CD14-positive monocyte (primary cell): Measurements from ENCODE around the gene RNF5. TPM values are rescaled to one million over a fixed set of nuclear protein-coding genes. Genes with fewer than 3 reads are reported as not detected.

ENCODE experiments used
- DNase-seq, 3 donors: peaks; one replicate each; pipeline ENCODE4 v3.0.0-alpha.2; 2011 to 2022
- H2AFZ ChIP-seq: 2 replicates; pipeline ENCODE4 v1.6.0; 2012; ENCODE audit warnings: mild to moderate bottlenecking, low read depth, low read length, inconsistent platforms; ENCODE audit not compliant: insufficient read depth, poor library complexity, severe bottlenecking
- H3K27ac ChIP-seq, 2 donors: 1 replicate in 1 of 2; 2 replicates in 1 of 2; pipeline ENCODE4 v1.5.1; 2012 to 2013; ENCODE audit warnings: low read length in 2 of 2, control low read depth in 1 of 2, inconsistent platforms in 1 of 2, low read depth in 1 of 2, mild to moderate bottlenecking in 1 of 2
- H3K27me3 ChIP-seq, 2 donors: one replicate each; pipeline versions ENCODE4 v1.6.0 to v1.6.1; 2011 to 2013; ENCODE audit warnings: low read length in 2 of 2; ENCODE audit not compliant: control insufficient read depth in 2 of 2, insufficient read depth in 2 of 2
- H3K36me3 ChIP-seq, 2 donors: replicated peaks in 1 of 2; 1 replicate in 1 of 2; 2 replicates in 1 of 2; pipeline versions ENCODE4 v1.5.1 to v1.6.1; 2012 to 2013; ENCODE audit warnings: low read length in 2 of 2, control low read depth in 1 of 2, inconsistent platforms in 1 of 2, mild to moderate bottlenecking in 1 of 2; ENCODE audit not compliant: insufficient read depth in 2 of 2, control insufficient read depth in 1 of 2
- H3K4me1 ChIP-seq, 2 donors: 1 replicate in 1 of 2; 2 replicates in 1 of 2; pipeline versions ENCODE4 v1.5.1 to v1.6.1; 2012 to 2013; ENCODE audit warnings: low read length in 2 of 2, control low read depth in 1 of 2, inconsistent platforms in 1 of 2, mild to moderate bottlenecking in 1 of 2, moderate library complexity in 1 of 2; ENCODE audit not compliant: insufficient read depth in 2 of 2, control insufficient read depth in 1 of 2
- H3K4me2 ChIP-seq: replicated peaks from 2 replicates; pipeline ENCODE3; 2012; ENCODE audit warnings: low read length, moderate library complexity, mild to moderate bottlenecking; ENCODE audit not compliant: poor library complexity, severe bottlenecking; ENCODE audit errors: extremely low read depth
- H3K4me3 ChIP-seq, 3 experiments: fragments of 200-600 bp in 1 of 3; sonication (generic) in 1 of 3; replicated peaks in 1 of 3; 1 replicate in 2 of 3; 2 replicates in 1 of 3; pipeline ENCODE4 v1.5.1; 2011 to 2013; ENCODE audit warnings: low read length in 3 of 3, mild to moderate bottlenecking in 3 of 3, control low read depth in 2 of 3, low read depth in 2 of 3, inconsistent platforms in 1 of 3, moderate library complexity in 1 of 3
- H3K79me2 ChIP-seq: 2 replicates; pipeline ENCODE4 v1.6.0; 2012; ENCODE audit warnings: mild to moderate bottlenecking, control low read depth, inconsistent platforms, low read length, moderate library complexity; ENCODE audit not compliant: insufficient read depth
- H3K9ac ChIP-seq: 2 replicates; pipeline ENCODE4 v1.6.0; 2017; ENCODE audit warnings: low read length, mild to moderate bottlenecking; ENCODE audit not compliant: insufficient read depth, poor library complexity, severe bottlenecking
- H3K9me3 ChIP-seq, 2 donors: replicated peaks in 1 of 2; 1 replicate in 1 of 2; 2 replicates in 1 of 2; pipeline versions ENCODE4 v1.5.1 to v1.6.1; 2012 to 2013; ENCODE audit warnings: low read length in 2 of 2, control low read depth in 1 of 2; ENCODE audit not compliant: control insufficient read depth in 1 of 2, insufficient read depth in 1 of 2
- H4K20me1 ChIP-seq: 2 replicates; pipeline ENCODE4 v1.6.0; 2012; ENCODE audit warnings: mild to moderate bottlenecking, low read length, control low read depth, moderate library complexity; ENCODE audit not compliant: insufficient read depth
- H3K27ac Mint-ChIP-seq, 7 donors: one replicate each; pipeline ENCODE4 v1.8.0; 2020; ENCODE audit warnings: mild to moderate bottlenecking in 7 of 7, mixed read lengths in 7 of 7, moderate library complexity in 6 of 7, inconsistent platforms in 2 of 7
- H3K27me3 Mint-ChIP-seq, 3 donors: one replicate each; pipeline ENCODE4 v1.8.0; 2021 to 2022; ENCODE audit warnings: low read depth in 3 of 3, mild to moderate bottlenecking in 3 of 3, mixed read lengths in 3 of 3, moderate library complexity in 3 of 3, inconsistent platforms in 1 of 3
- H3K36me3 Mint-ChIP-seq, 2 donors: one replicate each; pipeline ENCODE4 v1.8.0; 2020; ENCODE audit warnings: mixed read lengths in 2 of 2, inconsistent platforms in 1 of 2, mild to moderate bottlenecking in 1 of 2
- H3K4me1 Mint-ChIP-seq: one replicate; pipeline ENCODE4 v1.8.0; 2020; ENCODE audit warnings: mild to moderate bottlenecking, mixed read lengths
- H3K4me3 Mint-ChIP-seq, 2 donors: one replicate each; pipeline ENCODE4 v1.8.0; 2020; ENCODE audit warnings: mild to moderate bottlenecking in 2 of 2, mixed read lengths in 2 of 2, moderate library complexity in 1 of 2
- H3K9me3 Mint-ChIP-seq, 7 donors: one replicate each; pipeline ENCODE4 v1.8.0; 2020 to 2022; ENCODE audit warnings: mixed read lengths in 7 of 7, mild to moderate bottlenecking in 6 of 7, moderate library complexity in 6 of 7, inconsistent platforms in 2 of 7
- CTCF ChIP-seq: fragments of 200-600 bp; IDR thresholded peaks from one replicate; pipeline ENCODE4 v1.8.0; 2022; ENCODE audit warnings: antibody characterized with exemption, mild to moderate bottlenecking
- WGBS: methylation state at CpG from one replicate; pipeline ENCODE4 v1.1.5; 2013; ENCODE audit warnings: missing lambda C conversion rate; ENCODE audit not compliant: insufficient coverage; 5-methylcytosine and 5-hydroxymethylcytosine counted together
- intact Hi-C, 2 donors: fragments of 100-400 bp; cut with micrococcal nuclease; formaldehyde crosslinking; loops; one replicate each; pipeline versions ENCODE4 v1.15.0 to v1.15.1; 2023
- polyA plus RNA-seq, 3 donors: library from polyadenylated mRNA; depleted of rRNA in 1 of 3; unstranded in 2 of 3; stranded (reverse) in 1 of 3; fragments of 300-500 nt in 2 of 3; fragments of >200 nt in 1 of 3; fragmentation: Illumina TruSeq in 2 of 3; gene quantifications; 1 replicate in 2 of 3; 2 replicates in 1 of 3; pipeline ENCODE4 v1.2.3, GENCODE V29; 2012 to 2021

The RNF5 gene
- polyA plus RNA-seq, 3 donors, result 62.2 to 108 (median 83.5) TPM

DNA sequence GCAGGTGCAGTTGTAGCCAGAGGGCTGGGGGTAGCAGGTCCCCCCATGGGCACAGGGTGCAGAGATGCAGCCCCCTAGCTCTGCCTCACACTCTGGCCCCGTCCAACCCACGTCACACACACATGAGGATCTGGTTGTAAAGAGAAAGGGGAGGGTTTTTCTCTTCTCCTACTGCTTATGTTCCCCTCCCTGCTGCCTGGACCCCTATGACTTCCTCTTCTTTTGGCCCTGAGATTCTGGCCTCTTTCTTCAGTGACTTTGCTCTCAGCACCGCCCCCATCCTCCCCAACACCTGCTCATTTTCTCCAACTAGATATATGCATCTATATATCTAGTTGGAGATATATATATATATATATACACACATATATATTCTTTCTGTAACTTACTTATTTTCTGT lies 35.9 kb downstream of the RNF5 start:
- no peak overlapping the region for H3K4me3 Mint-ChIP-seq
- no peaks in the 10 kb centered on the region for H3K9me3 ChIP-seq
- no peak for TF ChIP-seq CTCF
- H3K36me3 ChIP-seq, result no peaks in the 10 kb centered on the region
- no peak overlapping the region for H3K27ac ChIP-seq
- H3K36me3 Mint-ChIP-seq, result no peaks in the 10 kb centered on the region
- H3K27ac Mint-ChIP-seq, result peak overlapping the region in 1 of 7 donors; percentile 75
- no peaks in the 10 kb centered on the region for H3K4me1 ChIP-seq
- no peaks in the 10 kb centered on the region for H3K27me3 ChIP-seq
- H3K4me1 Mint-ChIP-seq, result peaks cover 6% of the 10 kb centered on the region
- no peak for DNase-seq
- no peaks in the 10 kb centered on the region for H3K79me2 ChIP-seq
- no peak overlapping the region for H2AFZ ChIP-seq
- H3K4me2 ChIP-seq, result no peak overlapping the region
- no peak overlapping the region for H3K4me3 ChIP-seq
- no peaks in the 10 kb centered on the region for H3K9me3 Mint-ChIP-seq
- WGBS, result no CpG with 5 or more reads among the region's 3 CpGs
- H3K9ac ChIP-seq, result no peak overlapping the region
- intact Hi-C loops, result no loop called here
- peaks cover 0 to 11% (median 1%) of the 10 kb centered on the region in 3 donors for H3K27me3 Mint-ChIP-seq
- H4K20me1 ChIP-seq, result no peaks in the 10 kb centered on the region

GRCh38 chr6:32215617-32216016 lies 37.4 kb downstream of the RNF5 start:
- H3K4me3 Mint-ChIP-seq, result no peak overlapping the region
- no peak overlapping the region for H3K27ac Mint-ChIP-seq
- 100% methylated on average over 1 of the region's 4 CpGs for WGBS
- no peak for TF ChIP-seq CTCF
- Histone ChIP-seq H3K79me2 (no peaks in the 10 kb centered on the region), H3K36me3 (no peaks in the 10 kb centered on the region), H3K4me2 (no peak overlapping the region), H3K9ac (no peak overlapping the region), H2AFZ (no peak overlapping the region), H3K4me3 (no peak overlapping the region), H3K27ac (no peak overlapping the region), H4K20me1 (no peaks in the 10 kb centered on the region), H3K9me3 (no peaks in the 10 kb centered on the region), H3K4me1 (no peaks in the 10 kb centered on the region), H3K27me3 (no peaks in the 10 kb centered on the region)
- intact Hi-C loops, result no loop called here
- DNase-seq, result no peak
- H3K27me3 Mint-ChIP-seq, result peaks cover 0 to 15% (median 2%) of the 10 kb centered on the region in 3 donors
- H3K9me3 Mint-ChIP-seq, result no peaks in the 10 kb centered on the region
- H3K36me3 Mint-ChIP-seq, result no peaks in the 10 kb centered on the region
- H3K4me1 Mint-ChIP-seq, result peaks cover 6% of the 10 kb centered on the region
